HG03135 (cell line): ENCODE data around the gene NOC4L.
"Not testable (repeated sequence)": the region's sequence is repeated elsewhere in the genome, so short reads cannot be mapped to it uniquely, and the experiment has no call there.

Source experiments
- ATAC-seq: cut with Tn5 transposase; IDR thresholded peaks from one replicate; pipeline ENCODE4 v1.9.1; 2021; ENCODE audit warnings: mild to moderate bottlenecking, moderate library complexity; ENCODE audit not compliant: unreplicated experiment

Gene NOC4L

GRCh38 chr12:132180648-132181546 is 36.6 kb downstream of the NOC4L start:
- ATAC-seq, result no peak

GRCh38 chr12:132181570-132182200 is 37.4 kb downstream of the NOC4L start:
- ATAC-seq, result no peak

GRCh38 chr12:132182206-132182710 is 38.0 kb downstream of the NOC4L start:
- no peak for ATAC-seq

- ATAC-seq, result no peak
Measured at GRCh38 chr12:132182711-132183365, 38.6 kb downstream of the NOC4L start.

- ATAC-seq, result no peak
Measured at GRCh38 chr12:132185705-132186104, 41.4 kb downstream of the NOC4L start.

GRCh38 chr12:132186208-132186856 is 42.1 kb downstream of the NOC4L start:
- ATAC-seq, result no peak

GRCh38 chr12:132186857-132187620 is 42.8 kb downstream of the NOC4L start:
- ATAC-seq, result no peak

GRCh38 chr12:132187646-132188450 is 43.6 kb downstream of the NOC4L start:
- ATAC-seq, result no peak

- ATAC-seq, result no peak
Measured at GRCh38 chr12:132188451-132188901, 44.2 kb downstream of the NOC4L start.

- ATAC-seq, result no peak
Measured at GRCh38 chr12:132188916-132189325, 44.7 kb downstream of the NOC4L start.

- ATAC-seq, result peak; percentile 89
Measured at GRCh38 chr12:132189378-132190011, 45.2 kb downstream of the NOC4L start.

- peak; percentile 27 for ATAC-seq
Measured at GRCh38 chr12:132190012-132190755, 45.9 kb downstream of the NOC4L start.

- ATAC-seq, result no peak
Measured at GRCh38 chr12:132190834-132191500, 46.7 kb downstream of the NOC4L start.

GRCh38 chr12:132191715-132192553 is 47.7 kb downstream of the NOC4L start:
- ATAC-seq, result no peak

GRCh38 chr12:132194056-132194455 is 49.8 kb downstream of the NOC4L start:
- no peak for ATAC-seq

- no peak for ATAC-seq
Measured at GRCh38 chr12:132194556-132194955, 50.3 kb downstream of the NOC4L start.

GRCh38 chr12:132195242-132195641 is 51.0 kb downstream of the NOC4L start:
- not testable (repeated sequence) for ATAC-seq
